ENCODE results near the gene SLX4IP.

SLX4IP gene

GRCh38 chr20:10554285-10554684 lies 119.2 kb downstream of the SLX4IP start:
- no peak for DNase-seq

- no peak for DNase-seq
These were observed 120.3 kb downstream of the SLX4IP start for GRCh38 chr20:10555393-10555792.

- DNase-seq: no peak
These were observed 120.8 kb downstream of the SLX4IP start for GRCh38 chr20:10555865-10556308.

GRCh38 chr20:10556519-10557083 lies 121.5 kb downstream of the SLX4IP start:
- DNase-seq: no peak

- DNase-seq: no peak
These were observed 122.6 kb downstream of the SLX4IP start for GRCh38 chr20:10557685-10558084.

- no peak for DNase-seq
These were observed 123.6 kb downstream of the SLX4IP start for GRCh38 chr20:10558635-10559187.

GRCh38 chr20:10559266-10559665 lies 124.2 kb downstream of the SLX4IP start:
- DNase-seq: no peak

- DNase-seq: no peak
These were observed 125.6 kb downstream of the SLX4IP start for GRCh38 chr20:10560686-10561085.

- no peak for DNase-seq
These were observed 126.2 kb downstream of the SLX4IP start for GRCh38 chr20:10561302-10561701.

- no peak for DNase-seq
These were observed 127.8 kb downstream of the SLX4IP start for GRCh38 chr20:10562899-10563298.

- DNase-seq: no peak
These were observed 128.9 kb downstream of the SLX4IP start for GRCh38 chr20:10563935-10564492.

- no peak for DNase-seq
These were observed 130.3 kb downstream of the SLX4IP start for GRCh38 chr20:10565191-10565921.

- DNase-seq: no peak
These were observed 131.1 kb downstream of the SLX4IP start for GRCh38 chr20:10565922-10566897.

GRCh38 chr20:10568032-10568431 lies 132.9 kb downstream of the SLX4IP start:
- no peak for DNase-seq

- DNase-seq: no peak
These were observed 136.3 kb downstream of the SLX4IP start for GRCh38 chr20:10571313-10571815.

- no peak for DNase-seq
These were observed 137.7 kb downstream of the SLX4IP start for GRCh38 chr20:10572853-10573252.

GRCh38 chr20:10573273-10573950 lies 138.3 kb downstream of the SLX4IP start:
- no peak for DNase-seq

GRCh38 chr20:10573951-10574339 lies 138.8 kb downstream of the SLX4IP start:
- DNase-seq: no peak

- DNase-seq: no peak
These were observed 141.4 kb downstream of the SLX4IP start for GRCh38 chr20:10576411-10577090.

- DNase-seq: no peak
These were observed 142.5 kb downstream of the SLX4IP start for GRCh38 chr20:10577648-10578047.

GRCh38 chr20:10578607-10579006 lies 143.5 kb downstream of the SLX4IP start:
- DNase-seq: no peak
